Activated CD8-positive, alpha-beta memory T cell treated with anti-CD3 and anti-CD28 coated beads, Interleukin-2, amount 10 ng/mL, durations not matched to agents 7 days and 5 days (primary cell): ENCODE measurements around the gene FKBP5. TPM values are rescaled to one million over a fixed set of nuclear protein-coding genes. Genes with fewer than 3 reads are reported as not detected.

ENCODE experiments used
- ATAC-seq: fragments of 150-1000 bp; cut with Tn5 transposase; one replicate; pipeline ENCODE4 v1.10.0; 2021; ENCODE audit warnings: moderate library complexity
- CTCF ChIA-PET: fragments of 350-600 bp; sonication (Branson Sonifier 250); formaldehyde crosslinking; loops from one replicate; lab custom pipeline; 2021; ENCODE audit warnings: antibody characterized with exemption; lab: Charles Lee
- DNase-seq: peaks from one replicate; pipeline ENCODE4 v3.0.0-alpha.2; 2020
- H3K27ac Mint-ChIP-seq: one replicate; pipeline ENCODE4 v1.8.0; 2021; ENCODE audit warnings: mild to moderate bottlenecking, mixed read lengths
- H3K27me3 Mint-ChIP-seq: one replicate; pipeline ENCODE4 v1.8.0; 2021; ENCODE audit warnings: mixed read lengths
- H3K36me3 Mint-ChIP-seq: one replicate; pipeline ENCODE4 v1.8.0; 2021; ENCODE audit warnings: mild to moderate bottlenecking, mixed read lengths
- H3K4me1 Mint-ChIP-seq: one replicate; pipeline ENCODE4 v1.8.0; 2021; ENCODE audit warnings: mixed read lengths
- H3K4me3 Mint-ChIP-seq: one replicate; pipeline ENCODE4 v1.8.0; 2021; ENCODE audit warnings: mild to moderate bottlenecking, moderate library complexity, mixed read lengths
- H3K9me3 Mint-ChIP-seq: one replicate; pipeline ENCODE4 v1.8.0; 2022; ENCODE audit warnings: low read depth, mixed read lengths
- total RNA-seq, 2 experiments: library from RNA; stranded (reverse); gene quantifications; one replicate each; pipeline ENCODE4 v1.2.3, GENCODE V29; 2021

The FKBP5 gene
- total RNA-seq, 2 experiments from 2014 or later = 53.8 to 70.6 TPM

DNA sequence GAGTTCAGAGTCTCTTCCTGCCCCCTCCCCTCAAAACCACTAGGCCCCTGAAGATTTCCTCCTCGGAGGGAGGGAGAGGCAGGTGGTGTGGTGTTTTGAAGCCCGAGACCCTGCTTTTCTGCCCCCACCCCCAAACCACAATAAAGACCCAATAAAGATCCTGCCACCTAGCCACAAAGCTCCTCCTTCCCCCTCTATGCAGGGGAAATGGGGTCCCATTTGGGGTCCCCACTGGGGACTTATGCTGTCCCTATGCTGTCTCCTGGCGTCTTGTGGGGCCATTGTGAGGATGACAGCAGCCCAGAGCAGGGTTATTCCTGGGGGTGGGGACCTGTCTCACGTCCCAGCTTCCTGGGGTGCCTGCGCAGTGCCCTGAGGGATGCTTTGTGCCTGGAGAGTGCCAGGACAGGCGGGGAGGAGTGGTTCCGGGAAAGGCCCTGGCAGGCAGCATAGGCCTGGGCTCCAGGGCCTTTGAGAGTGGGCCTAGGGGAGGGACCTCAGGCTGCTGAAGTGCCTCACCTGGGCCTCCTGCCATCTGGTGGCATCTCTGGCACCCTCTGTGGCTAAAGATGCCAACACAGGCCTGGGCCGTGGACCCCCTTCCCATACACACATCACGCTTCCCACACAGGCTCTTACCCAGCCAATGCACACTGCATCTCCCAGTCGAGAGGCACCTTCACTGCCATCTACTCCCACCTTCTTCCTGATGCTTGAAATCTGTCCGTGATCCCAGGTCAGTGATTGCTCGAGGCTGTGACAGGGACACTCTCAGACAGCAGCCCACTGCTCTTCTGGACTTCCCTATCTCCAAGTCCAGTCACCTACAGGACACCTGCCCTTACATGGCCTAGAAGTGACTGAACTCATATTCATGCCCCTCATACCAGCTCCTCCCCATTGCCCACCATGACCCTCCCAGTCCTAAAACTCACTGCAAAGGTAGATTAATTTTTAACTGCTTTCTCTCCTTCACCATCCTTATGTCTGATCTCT lies 40.3 kb upstream of the FKBP5 start:
- Mint-ChIP-seq H3K27ac (peak overlapping the region; percentile 96), H3K4me3 (peak overlapping the region; percentile 64), H3K36me3 (no peaks in the 10 kb centered on the region), H3K9me3 (no peaks in the 10 kb centered on the region), H3K4me1 (peaks cover 72% of the 10 kb centered on the region), H3K27me3 (no peaks in the 10 kb centered on the region)
- DNase-seq (peak; percentile 64), ATAC-seq (no peak)
- CTCF ChIA-PET = interaction anchor here (1.0 to 15.3 kb wide), 8 partner anchors 7 to 206 kb away, joined by 3 to 195 read pairs (median 5); partner anchors contain the start of genes ARMC12 and FKBP5

DNA sequence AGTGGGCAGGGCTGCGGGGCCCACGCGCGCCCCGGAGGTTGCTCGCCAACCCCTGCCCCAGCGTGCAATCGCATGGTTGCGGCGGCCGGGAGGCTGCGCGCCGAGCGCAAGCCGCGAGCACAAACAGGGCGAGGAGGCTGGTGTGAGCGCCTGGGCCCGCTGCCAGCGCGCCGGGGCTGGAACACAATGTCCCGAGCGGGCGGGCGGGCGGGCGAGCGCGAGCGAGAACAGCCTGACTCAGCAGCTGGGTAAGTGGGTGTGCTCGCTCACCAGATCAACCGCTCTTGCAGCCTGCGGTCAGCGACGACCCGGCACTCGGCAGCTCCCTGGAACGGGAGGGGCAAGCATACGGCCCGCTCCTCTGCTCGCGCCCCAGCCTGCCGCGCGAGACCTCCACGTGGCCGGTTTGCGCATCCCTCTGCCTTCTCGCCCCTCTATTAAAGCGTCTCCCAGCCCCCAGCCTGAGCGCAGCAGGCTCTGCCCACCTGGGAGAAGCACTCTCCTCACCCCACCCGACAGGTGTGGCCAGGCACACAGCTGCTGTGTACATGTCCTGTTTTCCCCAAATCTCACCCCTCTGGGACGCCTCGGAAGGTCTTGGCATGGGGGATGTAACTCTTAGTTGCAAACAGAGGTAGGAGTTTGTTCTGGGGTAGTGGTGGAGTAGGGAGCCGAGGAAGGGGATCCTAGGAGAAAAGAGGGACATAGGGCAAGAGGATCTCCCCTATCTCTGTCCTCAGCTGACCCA lies 39.4 kb upstream of the FKBP5 start:
- Mint-ChIP-seq H3K4me1 (peaks cover 67% of the 10 kb centered on the region), H3K27ac (peak overlapping the region; percentile 96), H3K4me3 (peak overlapping the region; percentile 64), H3K27me3 (no peaks in the 10 kb centered on the region), H3K9me3 (no peaks in the 10 kb centered on the region), H3K36me3 (no peaks in the 10 kb centered on the region)
- ATAC-seq (peak; percentile 58), DNase-seq (peak; percentile 94)
- CTCF ChIA-PET = interaction anchor here (0.7 to 15.3 kb wide), 12 partner anchors 8 to 260 kb away, joined by 3 to 195 read pairs (median 4); partner anchors contain the start of genes ARMC12, FKBP5 and RPL10A

DNA sequence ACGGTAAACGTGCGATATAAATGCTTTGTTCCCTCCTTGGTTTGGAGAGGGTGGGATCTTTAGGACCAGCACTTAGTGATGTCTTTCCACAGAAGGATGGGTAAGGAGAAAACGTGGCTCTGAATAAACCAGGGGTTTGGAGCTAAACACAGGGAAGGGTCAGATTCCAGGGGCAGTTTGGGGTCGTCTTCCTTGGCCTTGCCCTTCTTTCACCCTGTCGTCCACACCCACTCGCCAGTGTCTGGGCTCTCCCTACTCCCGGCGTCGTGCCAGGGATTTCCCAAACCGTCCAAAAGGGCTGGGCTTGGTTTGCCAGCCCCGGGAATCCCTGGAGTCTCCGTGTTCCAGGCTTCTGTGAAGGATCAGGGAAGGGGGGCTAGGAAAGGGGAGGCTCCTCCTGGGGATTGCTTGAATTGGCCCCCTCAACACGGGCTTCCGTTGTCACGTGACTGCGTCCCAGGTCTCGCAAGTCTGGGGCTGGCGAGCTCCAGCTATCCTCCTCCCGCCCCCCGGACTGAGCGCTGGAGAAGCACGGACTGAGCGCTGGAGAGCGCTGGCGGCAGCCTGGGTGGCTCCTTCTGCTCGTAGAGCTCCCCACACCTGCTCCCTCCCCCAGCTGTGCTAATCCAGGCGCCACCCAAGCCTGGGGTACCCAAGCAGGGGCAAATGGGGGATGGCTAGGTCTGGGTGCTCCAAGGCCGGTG lies 38.7 kb upstream of the FKBP5 start:
- no peaks in the 10 kb centered on the region for H3K27me3 Mint-ChIP-seq
- ATAC-seq (peak; percentile 14), DNase-seq (peak; percentile 70)
- H3K36me3 Mint-ChIP-seq = no peaks in the 10 kb centered on the region
- peak overlapping the region; percentile 85 for H3K27ac Mint-ChIP-seq
- no peaks in the 10 kb centered on the region for H3K9me3 Mint-ChIP-seq
- CTCF ChIA-PET = interaction anchor here (0.7 to 15.3 kb wide), 11 partner anchors 8 to 260 kb away, joined by 3 to 195 read pairs (median 4); partner anchors contain the start of genes ARMC12, FKBP5 and RPL10A
- H3K4me1 Mint-ChIP-seq = peaks cover 59% of the 10 kb centered on the region
- H3K4me3 Mint-ChIP-seq = peak overlapping the region; percentile 64

DNA sequence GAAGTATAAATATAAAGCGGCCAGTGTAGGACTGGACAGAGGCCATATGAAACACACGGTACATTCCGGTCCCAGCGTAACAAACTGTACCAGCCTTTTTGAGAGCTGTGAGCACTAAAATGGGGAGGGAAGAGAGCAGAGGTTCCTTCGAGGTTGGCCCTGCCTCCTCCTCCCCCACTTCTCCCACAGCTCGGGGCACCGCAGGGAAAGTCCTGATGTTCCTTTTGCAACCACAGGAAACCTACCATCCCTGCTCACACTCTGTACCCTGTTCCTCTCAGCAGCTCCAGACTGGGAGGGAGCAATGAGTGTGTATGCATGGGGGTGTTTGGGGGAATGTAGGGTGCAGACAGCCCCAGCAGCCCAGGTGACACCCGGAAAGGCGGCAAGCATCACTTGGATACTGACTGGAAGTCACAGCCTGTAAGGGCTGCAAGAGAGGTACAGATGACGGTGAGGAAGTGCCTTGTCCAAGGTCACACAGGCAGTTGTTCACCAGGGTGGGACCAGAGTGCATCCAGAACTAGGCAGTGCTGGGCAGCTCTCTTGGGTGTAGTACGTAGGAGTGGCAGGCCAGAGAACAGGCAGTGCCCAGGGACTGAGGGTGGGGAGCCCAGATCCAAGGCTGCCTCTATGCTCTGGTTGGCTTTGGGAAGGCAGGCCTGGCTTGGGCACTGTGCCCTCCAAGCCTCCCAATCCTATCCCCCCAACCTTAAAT lies 37.2 kb upstream of the FKBP5 start:
- CTCF ChIA-PET = interaction anchor here (1.6 to 15.3 kb wide), 5 partner anchors 10 to 157 kb away, joined by 3 to 195 read pairs (median 9); partner anchors contain the start of genes ARMC12 and FKBP5
- no peak overlapping the region for H3K4me3 Mint-ChIP-seq

DNA sequence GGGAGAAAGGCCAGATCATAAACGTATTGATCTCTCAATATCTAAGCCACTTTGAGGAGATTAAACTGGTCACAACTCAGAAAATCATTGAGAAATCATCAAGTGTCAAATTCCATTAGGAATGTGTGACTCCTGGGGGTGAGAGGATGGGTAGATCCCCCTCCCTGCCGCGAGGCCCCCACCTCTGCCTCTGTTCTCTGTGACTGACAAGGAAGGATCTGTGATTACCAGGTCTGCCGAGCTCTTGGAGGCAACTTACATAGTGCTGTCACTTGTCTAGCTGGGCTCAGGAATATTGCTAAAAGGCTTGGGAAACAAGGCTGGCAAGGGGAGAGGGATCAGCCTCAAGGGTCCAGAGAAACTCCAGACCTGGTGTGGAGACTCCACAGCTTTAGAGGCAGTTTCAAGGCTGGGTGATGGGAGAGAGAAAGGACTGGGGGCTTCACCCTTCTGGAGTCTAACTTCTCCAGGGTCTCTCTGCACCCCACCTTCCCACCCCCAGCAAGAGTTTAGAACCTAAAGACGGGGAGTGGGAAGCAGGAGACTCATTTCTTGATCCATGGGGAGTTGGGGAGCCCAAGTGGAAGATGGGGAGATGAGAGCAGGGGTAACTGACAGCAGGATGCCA lies 36.5 kb upstream of the FKBP5 start:
- Mint-ChIP-seq H3K4me3 (no peak overlapping the region), H3K27me3 (no peaks in the 10 kb centered on the region), H3K4me1 (peaks cover 51% of the 10 kb centered on the region), H3K36me3 (no peaks in the 10 kb centered on the region), H3K9me3 (no peaks in the 10 kb centered on the region), H3K27ac (no peak overlapping the region)
- ATAC-seq = no peak
- CTCF ChIA-PET = interaction anchor here (0.8 to 15.3 kb wide), 4 partner anchors 11 to 157 kb away, joined by 3 to 195 read pairs (median 27); partner anchors contain the start of genes ARMC12 and FKBP5
- no peak for DNase-seq

More for the DNA sequence above, 37.2 kb upstream of the FKBP5 start:
- Mint-ChIP-seq H3K4me1 (peaks cover 54% of the 10 kb centered on the region), H3K27ac (peak overlapping the region; percentile 85), H3K9me3 (no peaks in the 10 kb centered on the region), H3K36me3 (no peaks in the 10 kb centered on the region), H3K27me3 (no peaks in the 10 kb centered on the region)
- ATAC-seq = no peak
- DNase-seq = no peak

DNA sequence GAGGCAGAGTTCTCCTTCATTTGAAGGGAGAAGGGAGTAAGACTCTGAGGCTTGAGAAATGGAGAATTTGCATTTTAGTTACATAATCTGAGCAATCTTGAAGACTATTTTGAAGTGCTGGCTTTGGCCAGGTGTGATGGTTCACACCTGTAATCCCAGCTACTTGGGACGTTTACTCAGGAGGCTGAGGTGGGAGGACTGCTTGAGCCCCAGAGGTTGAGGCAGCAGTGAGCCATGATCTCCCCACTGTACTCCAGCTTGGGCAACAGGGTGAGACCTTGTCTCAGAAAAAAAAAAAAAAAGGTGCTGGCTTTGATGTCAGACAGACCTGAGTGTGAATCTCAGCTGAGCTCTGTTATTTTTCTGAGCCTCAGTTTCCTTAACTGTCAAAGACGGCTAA lies 35.8 kb upstream of the FKBP5 start:
- no peak for ATAC-seq
- H3K4me1 Mint-ChIP-seq = peaks cover 51% of the 10 kb centered on the region

DNA sequence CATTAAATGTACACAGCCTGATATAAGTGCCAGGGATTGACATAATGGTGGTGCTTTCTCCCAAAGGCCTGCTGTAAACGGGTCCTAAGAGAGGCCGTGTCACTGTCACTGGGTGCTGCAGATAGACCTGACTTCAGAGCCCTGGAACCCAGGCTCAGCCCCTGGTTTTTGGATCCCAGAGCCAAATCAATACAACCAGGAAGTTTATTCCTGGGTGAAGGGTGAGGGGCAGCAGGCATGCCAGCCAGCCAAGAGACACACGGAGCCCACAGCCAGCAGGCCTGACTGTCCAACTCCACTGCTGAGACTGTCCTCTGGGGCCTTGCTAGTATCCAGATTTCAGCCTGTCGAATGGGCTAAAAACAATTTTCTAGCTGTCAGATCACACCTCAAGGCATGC lies 35.3 kb upstream of the FKBP5 start:
- CTCF ChIA-PET = interaction anchor here (0.8 to 6.7 kb wide), 3 partner anchors 12 to 122 kb away, joined by 3 to 51 read pairs (median 3); partner anchors contain the start of gene ARMC12
- Mint-ChIP-seq H3K27ac (peak overlapping the region; percentile 3), H3K27me3 (no peaks in the 10 kb centered on the region), H3K4me3 (no peak overlapping the region), H3K36me3 (no peaks in the 10 kb centered on the region), H3K4me1 (peaks cover 51% of the 10 kb centered on the region), H3K9me3 (no peaks in the 10 kb centered on the region)
- no peak for DNase-seq
- ATAC-seq = no peak

More for the DNA sequence above, 35.8 kb upstream of the FKBP5 start:
- Mint-ChIP-seq H3K4me3 (no peak overlapping the region), H3K27me3 (no peaks in the 10 kb centered on the region), H3K36me3 (no peaks in the 10 kb centered on the region), H3K27ac (peak overlapping the region; percentile 3), H3K9me3 (no peaks in the 10 kb centered on the region)
- DNase-seq = no peak
- CTCF ChIA-PET = interaction anchor here (0.8 to 6.7 kb wide), 3 partner anchors 11 to 122 kb away, joined by 3 to 51 read pairs (median 3); partner anchors contain the start of gene ARMC12

DNA sequence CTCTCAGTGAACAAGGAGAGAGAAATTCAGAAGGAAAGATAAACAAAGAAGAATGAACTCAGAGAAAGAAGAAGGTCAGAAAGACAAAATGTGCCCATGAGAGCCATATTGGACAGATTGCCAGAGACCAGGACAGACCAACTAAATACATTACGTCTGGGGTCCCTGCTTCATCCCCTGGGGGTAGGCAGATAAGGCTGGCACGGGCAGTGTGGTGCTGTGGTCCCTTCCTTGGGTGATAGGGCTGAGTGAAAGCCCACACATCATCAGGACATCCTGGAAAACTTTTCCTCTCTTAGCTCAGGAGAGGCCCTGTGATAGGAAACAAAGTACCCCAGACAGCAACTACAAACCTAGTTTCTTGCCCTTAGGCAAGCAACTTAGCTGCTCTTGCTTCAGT lies 34.9 kb upstream of the FKBP5 start:
- H3K27me3 Mint-ChIP-seq = no peaks in the 10 kb centered on the region
- no peaks in the 10 kb centered on the region for H3K36me3 Mint-ChIP-seq
- CTCF ChIA-PET = interaction anchor here (1.2 to 6.7 kb wide), 2 partner anchors 12 to 13 kb away, joined by 3 to 51 read pairs; partner anchors contain the start of gene ARMC12
- H3K4me3 Mint-ChIP-seq = no peak overlapping the region
- no peak for DNase-seq
- no peaks in the 10 kb centered on the region for H3K9me3 Mint-ChIP-seq
- peaks cover 51% of the 10 kb centered on the region for H3K4me1 Mint-ChIP-seq
- no peak for ATAC-seq
- H3K27ac Mint-ChIP-seq = no peak overlapping the region

DNA sequence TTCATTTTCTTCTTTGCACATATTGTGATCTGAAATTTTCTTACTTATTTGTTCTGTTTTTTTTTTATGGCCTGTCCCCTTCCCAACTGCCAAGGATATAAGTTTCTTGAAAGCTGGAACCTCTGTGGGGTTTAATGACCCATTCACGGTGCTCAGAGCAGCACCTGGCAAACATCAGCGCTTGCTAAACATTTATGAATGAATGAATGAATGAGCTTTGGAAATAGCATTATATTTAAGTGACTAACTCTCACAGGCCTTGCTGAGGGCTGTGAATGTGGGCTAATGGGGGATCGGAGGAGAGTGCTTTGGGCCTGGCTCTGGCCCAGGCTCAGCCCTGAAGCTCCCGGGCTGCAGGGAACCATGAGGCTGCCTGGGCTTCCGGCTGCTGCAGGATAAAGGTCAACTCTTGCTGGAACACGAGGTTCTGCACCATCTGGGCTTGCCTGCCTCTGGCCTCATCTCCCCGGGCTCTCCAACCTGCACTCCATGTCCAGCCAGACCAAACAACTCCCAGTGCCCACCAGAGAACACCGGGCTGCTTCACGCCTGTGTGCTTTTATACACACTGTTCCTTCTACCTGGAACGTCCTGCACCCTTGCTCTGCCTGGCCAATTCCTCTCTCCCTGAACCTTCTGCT lies 33.5 kb upstream of the FKBP5 start:
- CTCF ChIA-PET = interaction anchor here (1.0 to 1.1 kb wide), 2 partner anchors 12 to 14 kb away, joined by 3 read pairs; no protein-coding TSS in a partner anchor
- no peak overlapping the region for H3K27ac Mint-ChIP-seq
- DNase-seq (no peak), ATAC-seq (no peak)
- peaks cover 54% of the 10 kb centered on the region for H3K4me1 Mint-ChIP-seq
- no peak overlapping the region for H3K4me3 Mint-ChIP-seq
- no peaks in the 10 kb centered on the region for H3K36me3 Mint-ChIP-seq
- H3K9me3 Mint-ChIP-seq = no peaks in the 10 kb centered on the region
- no peaks in the 10 kb centered on the region for H3K27me3 Mint-ChIP-seq

DNA sequence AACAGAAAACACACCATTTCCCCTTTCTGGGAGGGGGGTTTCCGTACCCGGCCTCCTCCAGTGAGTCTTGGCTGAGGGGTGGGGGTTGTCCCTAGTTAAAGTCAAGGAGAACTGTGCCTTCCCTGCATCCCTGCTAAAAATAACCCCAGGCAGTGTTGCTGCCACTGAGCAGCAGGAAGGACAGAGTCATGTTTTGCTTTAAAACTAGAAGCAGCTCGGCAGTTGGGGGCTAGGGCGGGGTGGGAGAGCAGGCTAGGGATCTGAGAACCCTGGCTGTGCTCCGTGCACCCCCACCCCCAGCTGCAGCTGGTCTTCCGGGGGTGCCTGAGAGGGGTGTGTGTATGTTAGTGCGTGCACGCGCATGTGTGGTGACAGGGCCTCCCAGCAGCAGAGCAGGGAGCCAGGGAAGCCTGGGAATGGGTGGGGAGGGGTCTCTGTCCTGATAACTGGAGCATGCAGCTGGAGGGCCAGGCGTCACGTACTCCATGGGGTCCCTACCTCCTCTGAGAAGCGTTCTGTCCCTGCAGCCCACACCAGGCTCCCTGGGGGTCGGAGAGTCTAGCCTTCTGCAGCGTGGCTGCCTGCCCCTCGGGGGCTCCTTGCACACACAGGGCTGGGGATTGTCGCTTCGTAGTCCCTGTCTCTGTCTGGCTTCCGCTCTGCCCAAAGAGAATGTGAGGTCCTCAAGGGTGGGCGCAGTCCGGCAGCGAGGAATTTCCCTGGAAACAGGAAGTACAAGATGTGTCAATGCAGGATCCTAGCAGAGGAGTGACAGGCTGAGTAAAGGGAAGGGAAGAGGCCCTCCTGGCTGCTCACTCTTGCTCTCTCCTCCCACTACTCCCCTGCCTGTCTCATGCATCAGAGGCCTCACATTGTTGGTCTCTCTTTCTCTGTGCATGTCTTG lies 31.4 kb upstream of the FKBP5 start:
- DNase-seq = peak; percentile 35
- Mint-ChIP-seq H3K27ac (peak overlapping the region; percentile 64), H3K4me3 (no peak overlapping the region), H3K36me3 (no peaks in the 10 kb centered on the region), H3K9me3 (no peaks in the 10 kb centered on the region), H3K27me3 (no peaks in the 10 kb centered on the region), H3K4me1 (peaks cover 34% of the 10 kb centered on the region)
- peak; percentile 38 for ATAC-seq
- CTCF ChIA-PET = interaction anchor here (1.0 to 4.4 kb wide), 2 partner anchors 8 to 16 kb away, joined by 3 to 17 read pairs; partner anchors contain the start of gene ARMC12
